C4-2B (cell line): ENCODE measurements around the gene SOX6.

Source experiments
- CTCF ChIP-seq: fragments of 450-650 bp; conservative IDR thresholded peaks from 2 replicates; pipeline ENCODE4 v1.5.1; 2017; ENCODE audit warnings: mild to moderate bottlenecking
- ZFX ChIP-seq: fragments of 450-650 bp; IDR thresholded peaks from 2 replicates; pipeline ENCODE4 v1.6.1; 2017

DNA sequence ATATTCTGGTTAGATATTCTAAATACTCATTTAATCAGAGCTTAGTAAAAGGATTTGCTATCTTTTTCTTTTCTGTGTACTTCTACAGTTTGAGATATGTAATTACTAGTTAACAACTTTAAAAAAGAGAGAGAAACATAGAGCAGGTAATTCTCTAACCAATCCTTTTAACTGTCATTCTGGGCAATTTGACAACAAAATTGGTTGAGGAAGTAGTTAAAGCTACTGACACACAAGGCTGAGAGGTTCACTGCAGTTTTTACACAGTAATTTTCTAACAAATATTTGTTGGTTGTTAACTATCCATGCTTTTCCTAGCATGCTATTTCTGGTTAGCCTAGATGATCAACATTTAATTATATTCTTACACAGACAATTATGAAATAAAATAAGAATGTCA, 3.6 kb downstream of the SOX6 start:
- TF ChIP-seq CTCF: no peak
- no peak for TF ChIP-seq ZFX
